Measurements from ENCODE around the gene GBP4.

The GBP4 gene

GRCh38 chr1:89170170-89171066, 28.3 kb downstream of the GBP4 start:
- Histone ChIP-seq H3K9me3 (ENCODE audit: control insufficient read depth in 1 of 2, low read length in 2 of 2) (no peaks in the 10 kb centered on the region), H3K36me3 (ENCODE audit: control insufficient read depth in 1 of 2, insufficient read depth in 2 of 2, low read length in 2 of 2) (no peaks in the 10 kb centered on the region)

GRCh38 chr1:89169166-89169565, 29.6 kb downstream of the GBP4 start:
- no peak overlapping the region for H3K4me3 ChIP-seq (ENCODE audit: low read depth in 1 of 2, low read length in 2 of 2)
- H3K4me1 ChIP-seq (ENCODE audit: control insufficient read depth in 1 of 2, insufficient read depth in 2 of 2, low read length in 2 of 2) = no peaks in the 10 kb centered on the region
- H3K27ac ChIP-seq (ENCODE audit: low read length) = no peak overlapping the region

More at GRCh38 chr1:89170170-89171066, 28.3 kb downstream of the GBP4 start:
- Histone ChIP-seq H3K27me3 (ENCODE audit: low read depth, low read length) (no peaks in the 10 kb centered on the region), H3K4me1 (ENCODE audit: control insufficient read depth in 1 of 2, insufficient read depth in 2 of 2, low read length in 2 of 2) (no peaks in the 10 kb centered on the region), H3K27ac (ENCODE audit: low read length) (no peak overlapping the region), H3K4me3 (ENCODE audit: low read depth in 1 of 2, low read length in 2 of 2) (no peak overlapping the region)

GRCh38 chr1:89167590-89168230, 31.0 kb downstream of the GBP4 start:
- no peaks in the 10 kb centered on the region for H3K36me3 ChIP-seq (ENCODE audit: control insufficient read depth in 1 of 2, insufficient read depth in 2 of 2, low read length in 2 of 2)
- H3K27ac ChIP-seq (ENCODE audit: low read length) = no peak overlapping the region
- H3K4me3 ChIP-seq (ENCODE audit: low read depth in 1 of 2, low read length in 2 of 2) = no peak overlapping the region
- no peaks in the 10 kb centered on the region for H3K9me3 ChIP-seq (ENCODE audit: control insufficient read depth in 1 of 2, low read length in 2 of 2)
- H3K27me3 ChIP-seq (ENCODE audit: low read depth, low read length) = no peaks in the 10 kb centered on the region
- H3K4me1 ChIP-seq (ENCODE audit: control insufficient read depth in 1 of 2, insufficient read depth in 2 of 2, low read length in 2 of 2) = no peaks in the 10 kb centered on the region

More at GRCh38 chr1:89169166-89169565, 29.6 kb downstream of the GBP4 start:
- no peaks in the 10 kb centered on the region for H3K27me3 ChIP-seq (ENCODE audit: low read depth, low read length)
- no peaks in the 10 kb centered on the region for H3K9me3 ChIP-seq (ENCODE audit: control insufficient read depth in 1 of 2, low read length in 2 of 2)
- H3K36me3 ChIP-seq (ENCODE audit: control insufficient read depth in 1 of 2, insufficient read depth in 2 of 2, low read length in 2 of 2) = no peaks in the 10 kb centered on the region

- no peaks in the 10 kb centered on the region for H3K27me3 ChIP-seq (ENCODE audit: low read depth, low read length)
- H3K4me1 ChIP-seq (ENCODE audit: control insufficient read depth in 1 of 2, insufficient read depth in 2 of 2, low read length in 2 of 2) = no peaks in the 10 kb centered on the region
- H3K36me3 ChIP-seq (ENCODE audit: control insufficient read depth in 1 of 2, insufficient read depth in 2 of 2, low read length in 2 of 2) = no peaks in the 10 kb centered on the region
- H3K4me3 ChIP-seq (ENCODE audit: low read depth in 1 of 2, low read length in 2 of 2) = no peak overlapping the region
- H3K27ac ChIP-seq (ENCODE audit: low read length) = no peak overlapping the region
- no peaks in the 10 kb centered on the region for H3K9me3 ChIP-seq (ENCODE audit: control insufficient read depth in 1 of 2, low read length in 2 of 2)
Observed at GRCh38 chr1:89166705-89167104, 32.0 kb downstream of the GBP4 start.

GRCh38 chr1:89165811-89166210, 32.9 kb downstream of the GBP4 start:
- Histone ChIP-seq H3K9me3 (ENCODE audit: control insufficient read depth in 1 of 2, low read length in 2 of 2) (no peaks in the 10 kb centered on the region), H3K27ac (ENCODE audit: low read length) (no peak overlapping the region), H3K27me3 (ENCODE audit: low read depth, low read length) (no peaks in the 10 kb centered on the region), H3K4me3 (ENCODE audit: low read depth in 1 of 2, low read length in 2 of 2) (no peak overlapping the region), H3K4me1 (ENCODE audit: control insufficient read depth in 1 of 2, insufficient read depth in 2 of 2, low read length in 2 of 2) (no peaks in the 10 kb centered on the region), H3K36me3 (ENCODE audit: control insufficient read depth in 1 of 2, insufficient read depth in 2 of 2, low read length in 2 of 2) (no peaks in the 10 kb centered on the region)

- H3K4me3 ChIP-seq (ENCODE audit: low read depth in 1 of 2, low read length in 2 of 2) = no peak overlapping the region
- H3K4me1 ChIP-seq (ENCODE audit: control insufficient read depth in 1 of 2, insufficient read depth in 2 of 2, low read length in 2 of 2) = no peaks in the 10 kb centered on the region
- H3K27ac ChIP-seq (ENCODE audit: low read length) = no peak overlapping the region
- H3K9me3 ChIP-seq (ENCODE audit: control insufficient read depth in 1 of 2, low read length in 2 of 2) = no peaks in the 10 kb centered on the region
- no peaks in the 10 kb centered on the region for H3K36me3 ChIP-seq (ENCODE audit: control insufficient read depth in 1 of 2, insufficient read depth in 2 of 2, low read length in 2 of 2)
- H3K27me3 ChIP-seq (ENCODE audit: low read depth, low read length) = no peaks in the 10 kb centered on the region
Observed at GRCh38 chr1:89151047-89151446, 47.7 kb downstream of the GBP4 start.

- no peak overlapping the region for H3K27ac ChIP-seq (ENCODE audit: low read length)
- H3K4me1 ChIP-seq (ENCODE audit: control insufficient read depth in 1 of 2, insufficient read depth in 2 of 2, low read length in 2 of 2) = no peaks in the 10 kb centered on the region
- H3K4me3 ChIP-seq (ENCODE audit: low read depth in 1 of 2, low read length in 2 of 2) = no peak overlapping the region
- H3K9me3 ChIP-seq (ENCODE audit: control insufficient read depth in 1 of 2, low read length in 2 of 2) = no peaks in the 10 kb centered on the region
- H3K36me3 ChIP-seq (ENCODE audit: control insufficient read depth in 1 of 2, insufficient read depth in 2 of 2, low read length in 2 of 2) = no peaks in the 10 kb centered on the region
- H3K27me3 ChIP-seq (ENCODE audit: low read depth, low read length) = no peaks in the 10 kb centered on the region
Observed at GRCh38 chr1:89149976-89150375, 48.8 kb downstream of the GBP4 start.

- no peaks in the 10 kb centered on the region for H3K27me3 ChIP-seq (ENCODE audit: low read depth, low read length)
- H3K4me3 ChIP-seq (ENCODE audit: low read depth in 1 of 2, low read length in 2 of 2) = no peak overlapping the region
- no peaks in the 10 kb centered on the region for H3K4me1 ChIP-seq (ENCODE audit: control insufficient read depth in 1 of 2, insufficient read depth in 2 of 2, low read length in 2 of 2)
- no peaks in the 10 kb centered on the region for H3K9me3 ChIP-seq (ENCODE audit: control insufficient read depth in 1 of 2, low read length in 2 of 2)
- no peaks in the 10 kb centered on the region for H3K36me3 ChIP-seq (ENCODE audit: control insufficient read depth in 1 of 2, insufficient read depth in 2 of 2, low read length in 2 of 2)
- H3K27ac ChIP-seq (ENCODE audit: low read length) = no peak overlapping the region
Observed at GRCh38 chr1:89149229-89149628, 49.5 kb downstream of the GBP4 start.

- Histone ChIP-seq H3K36me3 (ENCODE audit: control insufficient read depth in 1 of 2, insufficient read depth in 2 of 2, low read length in 2 of 2) (no peaks in the 10 kb centered on the region), H3K4me3 (ENCODE audit: low read depth in 1 of 2, low read length in 2 of 2) (no peak overlapping the region), H3K4me1 (ENCODE audit: control insufficient read depth in 1 of 2, insufficient read depth in 2 of 2, low read length in 2 of 2) (no peaks in the 10 kb centered on the region), H3K9me3 (ENCODE audit: control insufficient read depth in 1 of 2, low read length in 2 of 2) (no peaks in the 10 kb centered on the region), H3K27ac (ENCODE audit: low read length) (no peak overlapping the region), H3K27me3 (ENCODE audit: low read depth, low read length) (no peaks in the 10 kb centered on the region)
Observed at GRCh38 chr1:89147678-89148658, 50.8 kb downstream of the GBP4 start.

- H3K9me3 ChIP-seq (ENCODE audit: control insufficient read depth in 1 of 2, low read length in 2 of 2) = no peaks in the 10 kb centered on the region
- H3K4me3 ChIP-seq (ENCODE audit: low read depth in 1 of 2, low read length in 2 of 2) = no peak overlapping the region
- no peak overlapping the region for H3K27ac ChIP-seq (ENCODE audit: low read length)
- no peaks in the 10 kb centered on the region for H3K36me3 ChIP-seq (ENCODE audit: control insufficient read depth in 1 of 2, insufficient read depth in 2 of 2, low read length in 2 of 2)
- H3K27me3 ChIP-seq (ENCODE audit: low read depth, low read length) = no peaks in the 10 kb centered on the region
- no peaks in the 10 kb centered on the region for H3K4me1 ChIP-seq (ENCODE audit: control insufficient read depth in 1 of 2, insufficient read depth in 2 of 2, low read length in 2 of 2)
Observed at GRCh38 chr1:89146721-89147120, 52.0 kb downstream of the GBP4 start.

GRCh38 chr1:89143484-89143883, 55.3 kb downstream of the GBP4 start:
- no peaks in the 10 kb centered on the region for H3K36me3 ChIP-seq (ENCODE audit: control insufficient read depth in 1 of 2, insufficient read depth in 2 of 2, low read length in 2 of 2)
- H3K4me3 ChIP-seq (ENCODE audit: low read depth in 1 of 2, low read length in 2 of 2) = no peak overlapping the region
- H3K27me3 ChIP-seq (ENCODE audit: low read depth, low read length) = no peaks in the 10 kb centered on the region
- H3K27ac ChIP-seq (ENCODE audit: low read length) = no peak overlapping the region
- H3K4me1 ChIP-seq (ENCODE audit: control insufficient read depth in 1 of 2, insufficient read depth in 2 of 2, low read length in 2 of 2) = no peaks in the 10 kb centered on the region
- H3K9me3 ChIP-seq (ENCODE audit: control insufficient read depth in 1 of 2, low read length in 2 of 2) = no peaks in the 10 kb centered on the region
